Activated CD4-positive, alpha-beta T cell treated with anti-CD3 and anti-CD28 coated beads, Interleukin-2, Interleukin-6, amounts not matched to agents 100 ng/mL and 50 ng/mL, durations not matched to agents 16 hours and 8 hours (primary cell): ENCODE data around the gene HSPA2.
A peak's percentile ranks its signal among the peaks of the same experiment; 100 is the strongest.

Experiments
- DNase-seq: peaks from one replicate; pipeline ENCODE4 v3.0.0-alpha.2; 2020

HSPA2 gene

GRCh38 chr14:64540208-64541202 lies at the start of gene HSPA2:
TSS of gene HSPA2 (plus strand) at chr14:64540741. CDS start at chr14:64540850, 109 bp downstream.
- peak; percentile 98 for DNase-seq

GRCh38 chr14:64491637-64492036 lies 48.9 kb upstream of the HSPA2 start:
- no peak for DNase-seq

GRCh38 chr14:64493455-64493854 lies 47.1 kb upstream of the HSPA2 start:
- DNase-seq, result no peak

GRCh38 chr14:64495252-64495651 lies 45.3 kb upstream of the HSPA2 start:
- no peak for DNase-seq

GRCh38 chr14:64496764-64497163 lies 43.8 kb upstream of the HSPA2 start:
- DNase-seq, result no peak

- no peak for DNase-seq
These were observed 40.5 kb upstream of the HSPA2 start for GRCh38 chr14:64500088-64500487.

GRCh38 chr14:64501411-64502171 lies 39.0 kb upstream of the HSPA2 start:
- DNase-seq, result no peak

GRCh38 chr14:64502456-64502855 lies 38.1 kb upstream of the HSPA2 start:
- DNase-seq, result peak; percentile 31

GRCh38 chr14:64502887-64503433 lies 37.6 kb upstream of the HSPA2 start:
- peak; percentile 36 for DNase-seq

GRCh38 chr14:64503434-64504309 lies 36.9 kb upstream of the HSPA2 start, which contains the start of gene ZBTB25:
TSS of gene ZBTB25 (minus strand) at chr14:64503838. CDS start at chr14:64490533, 13,305 bp downstream.
- DNase-seq, result peak; percentile 97

GRCh38 chr14:64504310-64504896 lies 36.1 kb upstream of the HSPA2 start, which contains the start of gene ZBTB1:
TSS of gene ZBTB1 (plus strand) at chr14:64504770. CDS start at chr14:64521505, 16,735 bp downstream.
- DNase-seq, result peak; percentile 91

- DNase-seq, result peak; percentile 92
These were observed 35.4 kb upstream of the HSPA2 start for GRCh38 chr14:64504897-64505794.

GRCh38 chr14:64506721-64507120 lies 33.8 kb upstream of the HSPA2 start:
- DNase-seq, result no peak

- peak; percentile 61 for DNase-seq
These were observed 33.0 kb upstream of the HSPA2 start for GRCh38 chr14:64507376-64508156.

GRCh38 chr14:64508215-64508776 lies 32.2 kb upstream of the HSPA2 start:
- peak; percentile 80 for DNase-seq

- no peak for DNase-seq
These were observed 31.5 kb upstream of the HSPA2 start for GRCh38 chr14:64509036-64509435.

GRCh38 chr14:64510825-64511671 lies 29.5 kb upstream of the HSPA2 start:
- peak; percentile 77 for DNase-seq

- no peak for DNase-seq
These were observed 27.3 kb upstream of the HSPA2 start for GRCh38 chr14:64513271-64513670.
